MG63 (cell line): ENCODE data around the gene DMC1. TPM values are rescaled to one million over a fixed set of nuclear protein-coding genes. Genes with fewer than 3 reads are reported as not detected.
"Not testable (repeated sequence)": the region's sequence is repeated elsewhere in the genome, so short reads cannot be mapped to it uniquely, and the experiment has no call there.

Experiments used
- DNase-seq: peaks from one replicate; pipeline ENCODE4 v3.0.0-alpha.2; 2020
- H3K27me3 ChIP-seq: fragments of 250-450 bp; sonication (Bioruptor Pico); 2 replicates; pipeline ENCODE4 v1.5.1; 2020; ENCODE audit warnings: mild to moderate bottlenecking, moderate library complexity
- H3K36me3 ChIP-seq: fragments of 250-450 bp; sonication (Bioruptor Pico); 2 replicates; pipeline ENCODE4 v1.5.1; 2020; ENCODE audit warnings: mild to moderate bottlenecking, moderate library complexity
- H3K4me3 ChIP-seq: fragments of 250-450 bp; sonication (Bioruptor Pico); 2 replicates; pipeline ENCODE4 v1.5.1; 2020; ENCODE audit warnings: mild to moderate bottlenecking, moderate library complexity
- H3K9me3 ChIP-seq: fragments of 250-450 bp; sonication (Bioruptor Pico); 2 replicates; pipeline ENCODE4 v1.5.1; 2020; ENCODE audit warnings: mild to moderate bottlenecking, moderate library complexity
- total RNA-seq: library from RNA; depleted of rRNA; stranded (reverse); fragments of >200 nt; shearing (Covaris generic); gene quantifications from 2 replicates; pipeline ENCODE4 v1.2.3, GENCODE V29; 2014; ENCODE audit warnings: low replicate concordance

The DMC1 gene
- total RNA-seq, 1 experiment from 2014 or later = 0.26 TPM

GRCh38 chr22:38489142-38489541, 80.8 kb downstream of the DMC1 start:
- Histone ChIP-seq H3K9me3 (no peaks in the 10 kb centered on the region), H3K36me3 (peaks cover 96% of the 10 kb centered on the region), H3K27me3 (no peaks in the 10 kb centered on the region), H3K4me3 (no peak overlapping the region)
- DNase-seq = no peak

GRCh38 chr22:38487946-38488345, 82.0 kb downstream of the DMC1 start:
- H3K4me3 ChIP-seq = no peak overlapping the region
- H3K27me3 ChIP-seq = no peaks in the 10 kb centered on the region
- DNase-seq = no peak
- H3K9me3 ChIP-seq = no peaks in the 10 kb centered on the region
- H3K36me3 ChIP-seq = peaks cover 96% of the 10 kb centered on the region

GRCh38 chr22:38485783-38486182, 84.2 kb downstream of the DMC1 start:
- H3K4me3 ChIP-seq = no peak overlapping the region
- no peaks in the 10 kb centered on the region for H3K9me3 ChIP-seq
- H3K27me3 ChIP-seq = no peaks in the 10 kb centered on the region
- DNase-seq = no peak
- peaks cover 96% of the 10 kb centered on the region for H3K36me3 ChIP-seq

- Histone ChIP-seq H3K36me3 (peaks cover 94% of the 10 kb centered on the region), H3K27me3 (no peaks in the 10 kb centered on the region)
Observed at GRCh38 chr22:38484244-38484643, 85.7 kb downstream of the DMC1 start.

GRCh38 chr22:38482662-38483308, 87.2 kb downstream of the DMC1 start:
- H3K4me3 ChIP-seq = no peak overlapping the region
- H3K36me3 ChIP-seq = peaks cover 82% of the 10 kb centered on the region
- no peaks in the 10 kb centered on the region for H3K27me3 ChIP-seq
- no peaks in the 10 kb centered on the region for H3K9me3 ChIP-seq
- DNase-seq = no peak

More at GRCh38 chr22:38484244-38484643, 85.7 kb downstream of the DMC1 start:
- Histone ChIP-seq H3K4me3 (no peak overlapping the region), H3K9me3 (no peaks in the 10 kb centered on the region)
- no peak for DNase-seq

- DNase-seq = no peak
- H3K36me3 ChIP-seq = peaks cover 73% of the 10 kb centered on the region
- no peaks in the 10 kb centered on the region for H3K27me3 ChIP-seq
- no peak overlapping the region for H3K4me3 ChIP-seq
- no peaks in the 10 kb centered on the region for H3K9me3 ChIP-seq
Observed at GRCh38 chr22:38481871-38482332, 88.1 kb downstream of the DMC1 start.

GRCh38 chr22:38481162-38481870, 88.7 kb downstream of the DMC1 start:
- Histone ChIP-seq H3K9me3 (no peaks in the 10 kb centered on the region), H3K27me3 (no peaks in the 10 kb centered on the region), H3K4me3 (no peak overlapping the region), H3K36me3 (peaks cover 67% of the 10 kb centered on the region)
- DNase-seq = no peak

GRCh38 chr22:38479096-38479837, 90.7 kb downstream of the DMC1 start:
- Histone ChIP-seq H3K9me3 (no peaks in the 10 kb centered on the region), H3K36me3 (peaks cover 51% of the 10 kb centered on the region), H3K4me3 (no peak overlapping the region), H3K27me3 (no peaks in the 10 kb centered on the region)
- no peak for DNase-seq

- DNase-seq = no peak
- H3K27me3 ChIP-seq = no peaks in the 10 kb centered on the region
- no peaks in the 10 kb centered on the region for H3K9me3 ChIP-seq
- H3K36me3 ChIP-seq = peaks cover 34% of the 10 kb centered on the region
- H3K4me3 ChIP-seq = no peak overlapping the region
Observed at GRCh38 chr22:38477585-38477984, 92.4 kb downstream of the DMC1 start.

GRCh38 chr22:38474003-38474607, 95.9 kb downstream of the DMC1 start:
- no peak for DNase-seq
- Histone ChIP-seq H3K4me3 (no peak overlapping the region), H3K36me3 (peaks cover 2% of the 10 kb centered on the region; the same call in 1 of the 2 replicates), H3K9me3 (no peaks in the 10 kb centered on the region), H3K27me3 (no peaks in the 10 kb centered on the region)

- no peaks in the 10 kb centered on the region; the same call in 1 of the 2 replicates for H3K36me3 ChIP-seq
- H3K4me3 ChIP-seq = no peak overlapping the region
- H3K9me3 ChIP-seq = no peaks in the 10 kb centered on the region
- no peaks in the 10 kb centered on the region for H3K27me3 ChIP-seq
- DNase-seq = no peak
Observed at GRCh38 chr22:38471237-38471636, 98.7 kb downstream of the DMC1 start.

GRCh38 chr22:38470179-38470578, 99.8 kb downstream of the DMC1 start:
- not testable (repeated sequence) for H3K9me3 ChIP-seq, DNase-seq, H3K27me3 ChIP-seq, H3K36me3 ChIP-seq, H3K4me3 ChIP-seq

GRCh38 chr22:38469306-38469781, 100.6 kb downstream of the DMC1 start:
- H3K9me3 ChIP-seq = no peaks in the 10 kb centered on the region
- H3K36me3 ChIP-seq = no peaks in the 10 kb centered on the region; the same call in 1 of the 2 replicates
- DNase-seq = no peak
- H3K27me3 ChIP-seq = no peaks in the 10 kb centered on the region
- peak overlapping the region; percentile 65 for H3K4me3 ChIP-seq
